Stimulated activated CD4-positive, alpha-beta T cell treated with anti-CD3 and anti-CD28 coated beads, TNF-alpha, amount 100 ng/mL, for 24 hours (primary cell): ENCODE results near the gene CCNA2.

Experiments
- DNase-seq, 3 experiments: peaks; one replicate each; pipeline ENCODE4 v3.0.0-alpha.2; 2020; ENCODE audit warnings: low read depth in 3 of 3

CCNA2 gene

GRCh38 chr4:121801715-121802075 is 22.0 kb downstream of the CCNA2 start:
- DNase-seq: no peak

DNA sequence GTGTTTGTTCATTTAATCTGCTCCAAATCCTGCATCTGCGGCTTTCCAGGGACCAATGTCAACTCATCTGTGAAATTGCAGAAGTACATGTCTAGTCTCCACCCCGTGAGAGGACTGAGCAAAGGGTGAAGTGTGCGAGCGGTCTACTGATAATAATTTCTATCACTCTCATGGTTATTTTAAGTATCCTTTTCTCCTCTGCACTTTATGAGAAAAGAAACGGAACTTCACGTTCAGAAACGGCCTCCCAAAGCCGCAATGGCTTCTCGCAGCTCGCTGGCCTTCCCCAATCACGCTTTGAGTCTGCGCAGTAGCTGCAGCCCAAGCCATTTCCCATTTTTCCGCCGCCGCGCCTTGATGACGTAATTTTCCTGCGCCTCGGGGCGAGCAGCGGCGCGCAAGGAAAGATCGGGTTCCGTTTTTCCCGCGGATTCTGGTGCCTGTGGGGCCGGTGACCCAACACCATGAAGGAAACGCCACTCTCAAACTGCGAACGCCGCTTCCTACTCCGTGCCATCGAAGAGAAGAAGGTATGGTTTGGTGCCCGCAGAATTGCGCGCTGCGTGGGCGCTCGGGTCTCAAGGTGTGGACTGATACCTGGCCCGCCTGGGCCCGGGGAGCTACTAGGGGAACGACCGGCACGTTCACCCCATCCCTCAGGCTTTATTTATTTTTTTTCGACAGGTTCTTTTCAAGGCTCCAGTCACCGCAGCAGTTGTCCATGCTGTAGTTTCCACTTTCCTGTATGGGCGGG is 22.5 kb downstream of the CCNA2 start, which contains the start of gene EXOSC9:
Gene EXOSC9, plus strand, starts transcription at position 363 of the 754 bp plus-strand sequence. Its CDS starts 102 bp downstream, at position 465.
- DNase-seq: peak; percentile 90 to 91 (median 91)

DNA sequence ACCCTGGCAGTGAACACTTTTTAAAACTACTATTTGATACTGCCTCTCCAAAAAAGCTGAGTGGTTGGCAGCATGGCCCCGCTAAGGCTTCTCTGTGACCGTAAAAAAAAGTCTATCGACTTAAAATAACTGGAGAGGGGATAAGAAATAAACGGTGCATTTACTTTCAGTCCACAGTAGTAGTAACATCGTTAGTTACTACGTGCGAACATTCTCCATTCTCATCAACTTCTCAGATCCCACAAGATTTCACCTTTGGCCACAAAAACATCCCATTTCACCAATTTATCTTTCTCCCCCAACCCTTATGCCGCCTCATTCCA is 23.1 kb downstream of the CCNA2 start:
- no peak for DNase-seq

DNA sequence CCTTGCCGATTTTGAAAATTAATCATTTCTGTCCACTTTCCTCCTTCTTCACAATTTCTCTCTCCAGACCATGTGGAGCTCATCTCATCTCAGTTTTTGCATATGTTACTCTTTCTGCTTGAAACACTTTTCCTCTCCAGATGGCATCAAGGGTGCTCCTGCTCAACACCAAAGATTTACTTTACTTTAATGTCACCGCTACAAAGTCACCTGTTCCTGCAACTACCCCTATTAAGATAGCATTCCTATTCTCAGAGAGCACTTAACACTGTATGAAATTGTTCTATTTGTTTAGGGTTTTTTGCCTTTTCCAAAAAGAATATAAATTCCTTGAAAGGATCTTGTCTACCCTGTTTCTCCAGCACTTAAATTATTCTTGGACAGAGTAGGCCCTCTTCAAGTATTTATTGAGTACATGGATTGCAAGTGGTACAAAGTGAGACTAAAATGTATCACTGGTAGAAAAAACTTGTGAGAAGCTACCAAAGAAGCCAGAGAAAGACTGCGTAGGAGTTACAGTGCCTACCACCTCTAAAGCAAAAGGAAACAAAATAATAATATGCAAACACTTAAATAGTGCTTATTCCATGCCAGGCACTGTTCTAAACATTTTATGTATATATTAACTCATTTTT is 23.7 kb downstream of the CCNA2 start:
- DNase-seq: no peak

- no peak for DNase-seq
These were observed 24.4 kb downstream of the CCNA2 start for GRCh38 chr4:121799208-121799823.

DNA sequence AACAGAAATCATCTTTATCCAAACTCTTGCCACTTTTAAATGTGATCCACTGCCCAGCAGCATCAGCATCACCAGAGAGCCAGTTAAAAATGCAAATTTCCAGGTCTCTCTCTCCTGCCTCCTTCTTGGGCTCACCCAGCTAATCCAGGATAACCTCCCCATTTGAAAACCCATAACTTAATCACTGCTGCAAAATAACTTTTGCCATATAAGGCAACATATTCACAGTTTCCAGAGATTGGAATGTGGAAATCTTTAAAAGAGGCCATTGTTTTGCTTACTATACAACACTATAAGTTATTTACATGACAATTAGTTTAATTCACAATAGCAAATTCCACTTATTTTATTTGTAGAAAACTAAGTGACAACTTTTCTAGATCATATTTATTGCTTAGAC is 27.4 kb downstream of the CCNA2 start:
- DNase-seq: no peak

DNA sequence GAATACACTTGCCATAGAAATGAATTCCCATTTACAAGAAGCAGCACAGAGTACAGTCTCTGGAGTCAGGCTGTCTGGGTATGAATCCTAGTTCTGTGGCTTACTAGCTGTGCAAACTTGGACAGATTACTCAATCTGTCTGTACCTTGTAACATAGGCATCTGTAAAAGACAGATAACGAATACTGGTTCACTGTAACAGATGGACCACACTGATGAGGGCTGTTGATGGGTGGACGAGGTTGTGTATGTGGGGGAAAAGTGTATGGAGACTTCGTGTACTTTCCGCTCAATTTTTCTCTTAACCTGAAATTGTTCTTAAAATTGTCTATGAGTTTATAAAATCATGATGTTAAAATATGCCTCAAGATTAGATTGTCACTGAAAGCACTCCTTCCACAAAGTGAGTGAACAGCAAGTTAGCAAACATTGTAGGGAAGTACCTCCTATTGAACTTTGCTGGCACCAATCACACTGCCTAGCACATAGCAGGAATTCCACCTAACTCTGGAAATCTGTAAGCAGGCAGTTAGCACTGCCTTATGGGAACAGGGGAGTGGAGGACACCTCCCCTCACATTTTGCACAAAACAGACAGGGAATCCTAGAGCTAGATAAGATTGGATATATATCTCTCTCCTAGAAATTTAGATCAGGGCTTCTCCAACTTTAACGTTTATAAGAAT is 29.0 kb downstream of the CCNA2 start:
- no peak for DNase-seq

- DNase-seq: no peak
These were observed 30.7 kb downstream of the CCNA2 start for GRCh38 chr4:121792966-121793365.

- DNase-seq: no peak
These were observed 32.2 kb downstream of the CCNA2 start for GRCh38 chr4:121791481-121791880.

- DNase-seq: no peak
These were observed 32.7 kb downstream of the CCNA2 start for GRCh38 chr4:121790976-121791375.

- no peak for DNase-seq
These were observed 33.5 kb downstream of the CCNA2 start for GRCh38 chr4:121789960-121790829.

DNA sequence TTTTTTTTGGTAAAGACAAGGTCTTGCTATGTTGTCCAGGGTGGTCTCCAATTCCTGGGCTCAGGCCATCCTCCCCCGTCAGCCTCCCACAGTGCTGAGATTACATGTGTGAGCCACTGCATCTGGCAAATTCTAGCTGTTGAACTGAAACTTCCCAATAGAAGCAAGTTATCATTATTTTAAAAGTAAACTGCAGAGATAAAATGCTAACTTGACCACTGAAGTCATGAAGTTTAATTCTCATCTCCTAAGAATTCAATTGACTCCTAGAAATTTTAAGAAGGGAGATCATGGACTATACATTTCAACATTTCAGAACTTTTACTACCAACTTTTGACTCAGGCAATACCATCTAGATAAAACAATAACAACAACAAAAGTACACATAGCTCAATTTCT is 34.2 kb downstream of the CCNA2 start:
- no peak for DNase-seq

- DNase-seq: no peak
These were observed 34.8 kb downstream of the CCNA2 start for GRCh38 chr4:121788896-121789295.

GRCh38 chr4:121786221-121786620 is 37.5 kb downstream of the CCNA2 start:
- DNase-seq: no peak

DNA sequence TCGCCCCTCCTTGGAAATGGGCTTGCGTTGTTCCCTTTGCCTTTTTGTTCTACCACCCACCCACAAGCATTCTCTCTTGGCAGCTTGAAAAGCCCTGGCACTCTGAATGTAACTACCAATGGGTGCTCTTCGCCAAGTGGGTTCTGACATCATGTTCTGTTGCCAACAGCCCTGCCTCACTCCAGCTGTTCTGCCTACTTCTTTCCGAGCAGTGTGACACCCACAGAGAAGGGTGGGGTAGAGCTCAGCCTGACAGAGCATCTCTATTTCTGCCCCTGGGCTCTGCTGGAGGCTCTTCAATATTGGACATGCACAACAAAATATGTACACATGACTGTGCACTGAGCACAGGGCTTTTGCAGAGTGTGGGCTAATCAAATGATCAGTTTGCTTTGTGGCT is 38.2 kb downstream of the CCNA2 start:
- no peak for DNase-seq

- no peak for DNase-seq
These were observed 38.7 kb downstream of the CCNA2 start for GRCh38 chr4:121784975-121785374.

DNA sequence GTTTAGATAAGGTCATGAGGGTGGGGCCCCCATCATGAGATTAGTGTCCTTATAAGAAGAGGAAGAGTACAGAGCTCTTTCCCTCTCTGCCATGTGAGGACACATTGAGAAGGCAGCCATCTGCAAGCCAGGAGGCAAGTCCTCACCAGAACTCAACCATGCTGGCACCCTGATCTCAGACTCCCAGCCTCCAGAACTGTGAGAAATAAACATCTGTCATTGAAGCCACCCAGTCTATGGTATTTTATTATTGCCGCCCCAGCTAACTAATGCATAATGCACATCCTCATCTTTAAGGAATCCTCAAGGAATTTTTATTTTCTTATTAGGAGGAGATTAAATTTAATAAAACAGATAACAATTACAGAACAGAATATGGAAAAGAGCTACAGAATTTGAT is 39.3 kb downstream of the CCNA2 start:
- DNase-seq: no peak

GRCh38 chr4:121783210-121783609 is 40.5 kb downstream of the CCNA2 start:
- no peak for DNase-seq

DNA sequence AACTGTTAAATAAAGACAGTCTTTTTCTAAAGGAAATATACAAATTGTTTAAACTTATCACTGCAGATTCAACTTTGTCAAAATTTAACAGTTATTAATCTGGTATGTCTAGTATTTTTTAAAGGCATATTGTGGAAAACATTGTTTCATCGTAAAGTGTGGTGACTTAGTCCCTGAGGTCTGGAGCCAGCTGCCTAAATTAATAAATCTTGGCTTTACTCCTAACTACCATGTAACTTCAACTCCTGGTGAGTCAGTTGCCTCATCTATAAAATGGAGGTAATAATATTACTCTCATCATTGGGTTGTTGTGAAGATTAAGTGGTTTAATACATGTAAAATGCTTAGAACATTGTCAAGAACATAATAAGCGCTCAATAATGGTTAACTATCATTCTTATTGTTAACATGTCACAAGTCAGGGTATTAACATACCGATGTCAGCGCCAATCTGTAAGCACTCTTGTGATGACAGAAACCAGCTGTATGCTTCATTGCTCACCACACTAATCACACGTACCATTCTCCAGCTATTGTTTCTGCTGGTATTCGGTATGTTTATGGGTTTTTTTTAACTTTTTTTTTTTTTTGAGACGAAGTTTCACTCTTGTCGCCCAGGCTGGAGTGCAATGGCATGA is 44.6 kb downstream of the CCNA2 start:
- no peak for DNase-seq

- DNase-seq: no peak
These were observed 46.1 kb downstream of the CCNA2 start for GRCh38 chr4:121777625-121778024.
